KMS-11 (cell line): ENCODE results near the gene NFIC.

Experiments used
- H2AFZ ChIP-seq: fragments of 200-600 bp; sonication (generic); 2 replicates; pipeline ENCODE4 v1.6.1; 2016; ENCODE audit warnings: antibody characterized with exemption, mixed run types, low read depth
- H3K27ac ChIP-seq: fragments of 200-600 bp; sonication (generic); 2 replicates; pipeline ENCODE4 v1.6.1; 2016; ENCODE audit warnings: mild to moderate bottlenecking, mixed run types
- H3K27me3 ChIP-seq: fragments of 200-600 bp; sonication (generic); 2 replicates; pipeline ENCODE4 v1.6.1; 2017; ENCODE audit warnings: mild to moderate bottlenecking, low read depth, mixed run types, moderate library complexity; ENCODE audit not compliant: insufficient read depth
- H3K36me3 ChIP-seq: fragments of 200-600 bp; sonication (generic); 2 replicates; pipeline ENCODE4 v1.6.1; 2017; ENCODE audit warnings: mild to moderate bottlenecking, mixed run types; ENCODE audit not compliant: insufficient read depth
- H3K4me1 ChIP-seq: fragments of 200-600 bp; sonication (generic); 2 replicates; pipeline ENCODE4 v1.6.1; 2016; ENCODE audit warnings: mild to moderate bottlenecking, low read depth, mixed run types; ENCODE audit not compliant: poor library complexity, severe bottlenecking
- H3K4me2 ChIP-seq: fragments of 200-600 bp; sonication (generic); 2 replicates; pipeline ENCODE4 v1.7.0; 2016; ENCODE audit warnings: mild to moderate bottlenecking, mixed run types
- H3K4me3 ChIP-seq: fragments of 200-600 bp; sonication (generic); IDR thresholded peaks from 2 replicates; pipeline ENCODE4 v1.6.1; 2017; ENCODE audit warnings: low read depth, low read length, mixed read lengths; ENCODE audit not compliant: insufficient read depth
- H3K79me2 ChIP-seq: fragments of 200-600 bp; sonication (generic); 2 replicates; pipeline ENCODE4 v1.6.1; 2016; ENCODE audit warnings: low read depth, mixed run types; ENCODE audit not compliant: insufficient read depth
- H3K9ac ChIP-seq: fragments of 200-600 bp; sonication (generic); 2 replicates; pipeline ENCODE4 v1.6.1; 2016; ENCODE audit warnings: mild to moderate bottlenecking, mixed run types
- H4K20me1 ChIP-seq: fragments of 200-600 bp; sonication (generic); 2 replicates; pipeline ENCODE4 v1.6.1; 2016; ENCODE audit warnings: mild to moderate bottlenecking, mixed run types; ENCODE audit not compliant: insufficient read depth
- TF ChIP-seq, protein P1 (sequence below): fragments of 200-600 bp; sonication (generic); conservative IDR thresholded peaks from 2 replicates; pipeline ENCODE4 v1.6.1; 2017; ENCODE audit warnings: low read depth, mild to moderate bottlenecking, antibody characterized with exemption, low read length, moderate library complexity, mixed read lengths

Gene NFIC

DNA sequence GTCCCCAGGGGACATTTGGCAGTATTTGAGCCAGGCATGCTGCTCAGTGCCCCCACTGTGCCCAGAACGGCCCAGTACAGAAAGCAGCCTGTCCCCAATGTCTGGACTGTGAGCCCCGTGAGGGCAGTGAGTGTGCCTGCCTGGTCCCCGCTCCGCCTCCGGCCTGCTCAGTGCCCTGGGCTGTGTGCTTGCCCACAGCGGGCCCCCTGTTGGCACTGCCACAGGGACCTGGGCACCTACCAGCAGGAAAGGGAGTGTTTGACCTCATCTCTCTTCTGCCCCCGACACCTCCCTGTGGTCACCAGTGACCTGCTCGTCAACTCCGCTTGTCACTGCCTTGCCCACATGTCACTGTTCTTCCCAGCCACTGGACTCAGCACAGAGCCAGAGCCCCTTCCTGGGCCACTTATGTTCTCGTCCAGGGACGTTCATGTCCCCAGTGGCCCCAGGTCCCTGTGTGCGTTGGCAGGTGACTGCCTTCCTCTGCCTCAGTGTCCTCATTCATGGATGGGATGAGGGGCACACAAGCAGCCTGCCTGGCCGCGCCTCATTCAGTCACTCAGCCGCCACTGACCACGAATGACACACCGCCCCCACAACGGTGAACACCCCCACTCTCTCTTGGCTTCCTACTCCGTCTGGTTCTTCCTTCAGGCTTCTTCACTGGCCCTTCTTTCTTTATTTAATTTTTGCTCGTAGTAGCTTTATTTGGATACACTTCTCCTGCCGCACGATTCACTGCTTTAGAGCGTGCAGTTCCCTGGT lies 142.6 kb downstream of the NFIC start:
- no peaks in the 10 kb centered on the region for H4K20me1 ChIP-seq
- no peak overlapping the region for H3K4me3 ChIP-seq
- TF ChIP-seq, protein P1, sequence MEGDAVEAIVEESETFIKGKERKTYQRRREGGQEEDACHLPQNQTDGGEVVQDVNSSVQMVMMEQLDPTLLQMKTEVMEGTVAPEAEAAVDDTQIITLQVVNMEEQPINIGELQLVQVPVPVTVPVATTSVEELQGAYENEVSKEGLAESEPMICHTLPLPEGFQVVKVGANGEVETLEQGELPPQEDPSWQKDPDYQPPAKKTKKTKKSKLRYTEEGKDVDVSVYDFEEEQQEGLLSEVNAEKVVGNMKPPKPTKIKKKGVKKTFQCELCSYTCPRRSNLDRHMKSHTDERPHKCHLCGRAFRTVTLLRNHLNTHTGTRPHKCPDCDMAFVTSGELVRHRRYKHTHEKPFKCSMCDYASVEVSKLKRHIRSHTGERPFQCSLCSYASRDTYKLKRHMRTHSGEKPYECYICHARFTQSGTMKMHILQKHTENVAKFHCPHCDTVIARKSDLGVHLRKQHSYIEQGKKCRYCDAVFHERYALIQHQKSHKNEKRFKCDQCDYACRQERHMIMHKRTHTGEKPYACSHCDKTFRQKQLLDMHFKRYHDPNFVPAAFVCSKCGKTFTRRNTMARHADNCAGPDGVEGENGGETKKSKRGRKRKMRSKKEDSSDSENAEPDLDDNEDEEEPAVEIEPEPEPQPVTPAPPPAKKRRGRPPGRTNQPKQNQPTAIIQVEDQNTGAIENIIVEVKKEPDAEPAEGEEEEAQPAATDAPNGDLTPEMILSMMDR: no peak
- H3K79me2 ChIP-seq: peaks cover 37% of the 10 kb centered on the region
- H2AFZ ChIP-seq: no peak overlapping the region
- no peak overlapping the region for H3K9ac ChIP-seq
- no peak overlapping the region for H3K27ac ChIP-seq
- no peak overlapping the region for H3K4me2 ChIP-seq
- no peaks in the 10 kb centered on the region for H3K27me3 ChIP-seq
- no peaks in the 10 kb centered on the region for H3K36me3 ChIP-seq
- H3K4me1 ChIP-seq: peaks cover 23% of the 10 kb centered on the region

DNA sequence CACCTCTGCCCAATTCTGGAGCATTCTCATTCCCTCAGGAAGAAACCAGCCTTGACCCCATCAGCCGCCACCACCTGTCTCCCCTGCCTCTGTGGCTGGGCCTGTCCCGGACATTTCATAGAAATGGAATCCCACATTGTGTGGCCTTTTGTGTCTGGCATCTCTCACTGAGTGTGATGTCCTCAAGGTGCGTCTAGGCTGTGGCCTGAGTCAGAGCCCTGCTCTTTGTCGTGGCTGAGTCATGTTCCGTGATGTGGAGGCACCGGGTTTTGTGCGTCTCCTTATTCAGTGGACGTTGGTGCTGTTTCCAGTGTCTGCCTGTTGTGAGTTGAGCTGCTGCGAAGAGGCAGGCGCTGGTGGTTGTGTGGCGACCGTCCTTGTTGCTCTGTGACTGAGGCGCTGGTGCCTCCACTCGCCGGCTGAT lies 143.2 kb downstream of the NFIC start:
- Histone ChIP-seq H3K36me3 (no peaks in the 10 kb centered on the region), H3K27ac (no peak overlapping the region), H3K4me1 (peaks cover 19% of the 10 kb centered on the region), H3K4me3 (no peak overlapping the region), H3K27me3 (no peaks in the 10 kb centered on the region), H3K9ac (no peak overlapping the region), H3K79me2 (peaks cover 37% of the 10 kb centered on the region), H4K20me1 (no peaks in the 10 kb centered on the region), H3K4me2 (no peak overlapping the region), H2AFZ (no peak overlapping the region)
- TF ChIP-seq, protein P1: no peak

DNA sequence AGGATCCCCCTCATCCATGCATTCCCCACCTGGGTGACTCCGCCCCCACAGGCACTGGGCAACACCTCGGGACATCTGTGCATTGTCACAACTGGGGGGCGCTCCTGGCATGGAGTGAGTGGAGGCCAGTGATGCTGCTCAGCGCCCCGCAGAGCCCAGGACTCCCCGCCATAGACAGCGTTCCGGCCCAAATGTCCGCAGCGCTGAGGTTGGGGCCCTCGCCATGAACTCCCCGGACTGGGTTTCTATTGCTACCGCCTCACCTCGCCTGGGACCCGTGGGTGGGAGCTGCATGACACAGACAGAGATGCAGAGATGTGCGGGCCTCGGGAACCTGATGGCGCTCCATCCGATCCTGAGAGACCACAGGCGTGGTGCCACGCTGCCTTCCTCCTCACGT lies 144.3 kb downstream of the NFIC start:
- H4K20me1 ChIP-seq: no peaks in the 10 kb centered on the region
- H3K79me2 ChIP-seq: peaks cover 42% of the 10 kb centered on the region
- H3K4me1 ChIP-seq: peaks cover 8% of the 10 kb centered on the region
- no peaks in the 10 kb centered on the region for H3K27me3 ChIP-seq
- H3K27ac ChIP-seq: no peak overlapping the region
- H3K4me3 ChIP-seq: no peak overlapping the region
- TF ChIP-seq, protein P1: no peak
- no peak overlapping the region for H3K4me2 ChIP-seq
- H3K36me3 ChIP-seq: no peaks in the 10 kb centered on the region
- H3K9ac ChIP-seq: no peak overlapping the region
- no peak overlapping the region for H2AFZ ChIP-seq

DNA sequence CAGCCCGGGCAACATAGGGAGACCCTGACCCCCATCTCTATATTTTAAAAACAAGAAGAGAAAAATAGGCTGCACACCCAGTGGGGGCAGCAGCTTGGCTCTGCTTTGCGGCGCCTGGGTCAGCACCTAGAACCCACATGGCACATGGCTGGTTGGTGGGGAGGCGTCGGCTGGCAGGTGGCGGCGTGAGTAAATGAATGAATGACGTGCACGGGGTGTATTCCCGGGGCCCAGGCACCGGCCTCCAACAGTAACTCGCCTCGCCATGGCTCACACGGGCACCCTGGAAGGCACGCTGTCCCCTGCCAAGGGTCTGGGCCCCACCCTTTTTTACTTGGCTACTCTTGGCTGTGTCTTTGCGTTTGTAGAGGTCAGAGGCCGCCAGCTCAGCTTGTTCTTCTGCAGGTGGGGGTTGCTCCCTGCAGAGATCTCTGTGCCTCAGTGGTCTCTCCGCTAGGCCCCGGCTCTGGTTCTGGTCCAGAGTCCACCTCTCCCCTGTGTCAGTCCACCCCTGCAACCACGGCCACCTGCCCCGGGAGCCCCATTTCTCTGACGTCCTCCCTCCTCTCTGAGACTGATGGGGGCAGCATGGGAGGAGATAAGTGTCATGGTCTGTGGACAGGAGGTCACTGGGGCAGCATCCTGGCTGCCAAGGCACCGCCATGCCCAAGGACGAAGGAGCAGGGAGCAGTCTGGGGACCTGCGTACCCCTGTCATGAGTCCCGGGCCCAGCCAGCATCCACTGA lies 145.3 kb downstream of the NFIC start:
- peaks cover 12% of the 10 kb centered on the region for H3K4me1 ChIP-seq
- H3K4me2 ChIP-seq: no peak overlapping the region
- no peak overlapping the region for H2AFZ ChIP-seq
- no peak overlapping the region for H3K9ac ChIP-seq
- no peaks in the 10 kb centered on the region for H4K20me1 ChIP-seq
- H3K4me3 ChIP-seq: no peak overlapping the region
- TF ChIP-seq, protein P1: no peak
- H3K79me2 ChIP-seq: peaks cover 43% of the 10 kb centered on the region
- no peak overlapping the region for H3K27ac ChIP-seq
- H3K27me3 ChIP-seq: no peaks in the 10 kb centered on the region
- H3K36me3 ChIP-seq: no peaks in the 10 kb centered on the region
